A549 (cell line): ENCODE results near the gene DNAJC16.

Experiments used
- CTCF ChIP-seq: fragments of >200 bp; sonication (Bioruptor Twin); formaldehyde crosslinking; IDR thresholded peaks from 3 replicates; pipeline ENCODE4 v1.5.1; 2016
- E2F6 ChIP-seq: IDR thresholded peaks from 2 replicates; pipeline ENCODE4 v1.6.1; 2012; ENCODE audit warnings: low read depth, borderline replicate concordance
- EP300 ChIP-seq, 2 experiments: fragments of >200 bp; sonication (Bioruptor Twin); formaldehyde crosslinking; IDR thresholded peaks; 2 replicates in 1 of 2; 3 replicates in 1 of 2; pipeline ENCODE4 v1.6.1; 2016 to 2017
- ESRRA ChIP-seq: fragments of 150-350 bp; IDR thresholded peaks from 2 replicates; pipeline ENCODE4 v1.6.1; 2014; ENCODE audit warnings: mild to moderate bottlenecking, low read length, borderline replicate concordance
- MAFK ChIP-seq: fragments of 450-650 bp; IDR thresholded peaks from 2 replicates; pipeline ENCODE4 v1.6.1; 2014; ENCODE audit not compliant: partially characterized antibody
- POLR2A ChIP-seq: IDR thresholded peaks from 2 replicates; pipeline ENCODE4 v1.6.1; 2012; ENCODE audit warnings: mild to moderate bottlenecking, low read length
- RAD21 ChIP-seq, 2 experiments: fragments of >200 bp in 1 of 2; sonication (Bioruptor Twin) in 1 of 2; formaldehyde crosslinking in 1 of 2; IDR thresholded peaks in 1 of 2; conservative IDR thresholded peaks in 1 of 2; 2 replicates in 1 of 2; 3 replicates in 1 of 2; pipeline ENCODE4 v1.6.1; 2012 to 2018; ENCODE audit warnings: inconsistent platforms in 1 of 2
- RNF2 ChIP-seq: fragments of 200-600 bp; sonication (generic); IDR thresholded peaks from 2 replicates; pipeline ENCODE4 v1.6.1; 2016; ENCODE audit warnings: low read depth, mild to moderate bottlenecking, antibody characterized with exemption, moderate library complexity, borderline replicate concordance
- SMC3 ChIP-seq: fragments of >200 bp; sonication (Bioruptor Twin); formaldehyde crosslinking; IDR thresholded peaks from 3 replicates; pipeline ENCODE4 v1.6.1; 2018; ENCODE audit warnings: inconsistent platforms
- TFCP2L1 ChIP-seq: fragments of 250-450 bp; sonication (Bioruptor Pico); IDR thresholded peaks from 2 replicates; pipeline ENCODE4 v1.5.0; 2021; ENCODE audit warnings: mild to moderate bottlenecking
- ZFP36 ChIP-seq: fragments of 450-650 bp; IDR thresholded peaks from 2 replicates; pipeline ENCODE4 v1.6.1; 2014; ENCODE audit warnings: borderline replicate concordance; ENCODE audit not compliant: partially characterized antibody
- TF ChIP-seq, protein P1 (sequence below): fragments of 450-650 bp; IDR thresholded peaks from 2 replicates; pipeline ENCODE4 v1.6.1; 2014; ENCODE audit warnings: antibody characterized with exemption

DNA sequence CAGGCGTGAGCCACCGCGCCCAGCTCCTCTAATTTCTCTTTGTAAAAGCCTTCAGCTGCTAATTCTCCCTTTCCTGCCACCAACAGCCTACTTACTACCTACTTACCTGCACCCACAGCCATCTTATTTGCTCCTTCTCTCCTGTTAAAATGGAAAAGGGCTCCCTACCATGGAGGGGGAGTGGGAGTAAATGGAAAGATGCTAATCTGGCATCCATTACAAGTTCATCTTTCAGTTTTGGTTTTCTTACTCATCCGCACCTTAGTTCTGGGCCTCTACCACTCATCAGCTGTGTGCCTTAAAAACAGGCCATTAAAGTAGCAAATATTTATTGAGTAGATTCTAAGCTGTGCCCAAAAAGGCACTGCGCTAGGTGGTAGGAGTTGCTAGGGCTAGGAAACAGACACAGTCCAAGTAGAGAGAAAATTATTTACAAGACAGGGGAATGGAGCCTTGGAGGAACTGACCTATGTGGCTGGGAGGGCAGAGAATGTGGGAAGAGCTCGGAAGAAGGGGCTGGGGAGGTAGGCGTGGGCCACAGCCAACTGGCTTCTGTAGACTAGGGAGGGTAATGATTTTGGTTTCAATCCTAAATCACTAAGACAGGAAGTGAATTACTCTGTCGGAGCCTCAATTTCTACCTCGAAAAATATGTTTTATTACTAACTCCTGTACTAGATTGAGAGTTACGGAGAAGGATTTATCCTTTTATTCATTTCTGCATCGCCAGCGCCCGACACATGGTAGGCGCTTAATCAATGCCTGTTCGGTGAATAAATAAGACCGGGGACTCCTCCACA lies 89.9 kb downstream of the DNAJC16 start:
- TF ChIP-seq CTCF (no peak), EP300 (IDR thresholded peaks at IDR 0.05) (no peak), POLR2A (no peak), RAD21 (conservative IDR thresholded peaks at IDR 0.05 in 1 of 2, IDR thresholded peaks at IDR 0.05 in 1 of 2) (no peak), MAFK (no peak), RNF2 (no peak), SMC3 (no peak), E2F6 (no peak), ZFP36 (no peak), TFCP2L1 (CRISPR knock-in tag) (no peak), ESRRA (no peak)
- TF ChIP-seq, protein P1, sequence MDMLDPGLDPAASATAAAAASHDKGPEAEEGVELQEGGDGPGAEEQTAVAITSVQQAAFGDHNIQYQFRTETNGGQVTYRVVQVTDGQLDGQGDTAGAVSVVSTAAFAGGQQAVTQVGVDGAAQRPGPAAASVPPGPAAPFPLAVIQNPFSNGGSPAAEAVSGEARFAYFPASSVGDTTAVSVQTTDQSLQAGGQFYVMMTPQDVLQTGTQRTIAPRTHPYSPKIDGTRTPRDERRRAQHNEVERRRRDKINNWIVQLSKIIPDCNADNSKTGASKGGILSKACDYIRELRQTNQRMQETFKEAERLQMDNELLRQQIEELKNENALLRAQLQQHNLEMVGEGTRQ, result no peak
